ENCODE data around the gene CHRNA1. TPM values are rescaled to one million over a fixed set of nuclear protein-coding genes. Genes with fewer than 3 reads are reported as not detected.
A peak's percentile ranks its signal among the peaks of the same experiment; 100 is the strongest.

Gene CHRNA1
- polyA plus RNA-seq, 4 donors = 0.27 to 0.64 TPM; not detected in 2

DNA sequence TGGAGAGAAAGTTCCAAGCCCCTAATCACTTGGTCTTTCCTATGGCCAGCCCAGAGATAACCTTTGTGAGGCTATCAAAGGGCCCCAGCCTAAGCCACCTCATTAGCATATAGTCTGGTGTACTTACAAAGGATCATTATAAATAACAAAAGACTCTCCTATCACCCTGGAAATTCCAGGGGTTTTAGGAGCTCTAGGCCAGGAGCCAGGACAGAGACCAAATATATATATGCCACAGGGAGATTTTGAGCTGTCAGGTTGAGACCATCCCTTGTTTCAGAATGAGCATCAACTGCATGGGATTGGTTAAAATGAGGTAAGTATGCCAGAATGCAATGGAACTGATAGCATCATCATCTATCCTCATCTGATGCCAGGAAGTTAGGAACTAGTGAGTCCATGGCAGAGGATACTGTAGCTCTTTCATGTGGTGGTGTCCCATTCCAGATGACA lies 32.1 kb upstream of the CHRNA1 start:
- H3K9me3 ChIP-seq (ENCODE audit: control insufficient read depth in 2 of 2, insufficient read depth in 1 of 2, low read depth in 1 of 2, low read length in 1 of 2) = no peaks in the 10 kb centered on the region
- H3K27me3 ChIP-seq (ENCODE audit: control insufficient read depth in 3 of 3, insufficient read depth in 3 of 3, low read length in 3 of 3) = no peaks in the 10 kb centered on the region
- H3K4me3 ChIP-seq (ENCODE audit: low read depth in 1 of 3, low read length in 3 of 3) = no peak overlapping the region
- H3K4me1 ChIP-seq (ENCODE audit: control insufficient read depth in 3 of 3, insufficient read depth in 2 of 3, low read depth in 1 of 3, low read length in 2 of 3) = no peaks in the 10 kb centered on the region
- FAIRE-seq (no peak), DNase-seq (no peak)
- no peak overlapping the region for H3K27ac ChIP-seq (ENCODE audit: low read depth in 1 of 3, low read length in 2 of 3)
- no peaks in the 10 kb centered on the region for H3K36me3 ChIP-seq (ENCODE audit: control insufficient read depth in 3 of 3, insufficient read depth in 2 of 3, low read depth in 1 of 3, low read length in 3 of 3)

DNA sequence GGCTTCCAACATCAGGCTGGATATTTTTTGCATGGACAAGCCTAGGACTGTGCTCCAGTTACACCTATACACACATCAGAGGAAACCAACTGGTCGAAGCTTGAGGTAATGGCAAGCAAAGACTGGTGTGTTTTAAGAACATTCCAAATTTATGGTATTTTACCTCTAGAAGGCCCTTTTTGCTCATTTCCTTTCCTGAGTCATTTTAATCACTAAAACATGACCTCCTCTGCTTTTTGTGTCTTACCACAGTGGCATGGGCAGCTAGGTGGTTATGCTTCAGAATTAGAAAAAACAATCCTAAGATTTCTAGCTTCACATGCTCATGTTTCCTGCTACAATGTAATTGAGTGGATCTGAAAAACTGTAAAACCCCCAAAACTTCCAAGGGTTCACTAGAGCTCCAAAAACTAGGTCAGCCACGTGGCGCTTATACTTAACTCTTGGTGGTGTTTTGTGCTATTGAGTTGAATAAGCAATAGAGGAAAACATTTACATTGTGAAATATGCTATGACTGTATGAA lies 30.6 kb upstream of the CHRNA1 start:
- DNase-seq = no peak
- WGBS, 3 donors = 68 to 82% (median 78%) methylated on average over 3 of the region's 3 CpGs
- FAIRE-seq = no peak

DNA sequence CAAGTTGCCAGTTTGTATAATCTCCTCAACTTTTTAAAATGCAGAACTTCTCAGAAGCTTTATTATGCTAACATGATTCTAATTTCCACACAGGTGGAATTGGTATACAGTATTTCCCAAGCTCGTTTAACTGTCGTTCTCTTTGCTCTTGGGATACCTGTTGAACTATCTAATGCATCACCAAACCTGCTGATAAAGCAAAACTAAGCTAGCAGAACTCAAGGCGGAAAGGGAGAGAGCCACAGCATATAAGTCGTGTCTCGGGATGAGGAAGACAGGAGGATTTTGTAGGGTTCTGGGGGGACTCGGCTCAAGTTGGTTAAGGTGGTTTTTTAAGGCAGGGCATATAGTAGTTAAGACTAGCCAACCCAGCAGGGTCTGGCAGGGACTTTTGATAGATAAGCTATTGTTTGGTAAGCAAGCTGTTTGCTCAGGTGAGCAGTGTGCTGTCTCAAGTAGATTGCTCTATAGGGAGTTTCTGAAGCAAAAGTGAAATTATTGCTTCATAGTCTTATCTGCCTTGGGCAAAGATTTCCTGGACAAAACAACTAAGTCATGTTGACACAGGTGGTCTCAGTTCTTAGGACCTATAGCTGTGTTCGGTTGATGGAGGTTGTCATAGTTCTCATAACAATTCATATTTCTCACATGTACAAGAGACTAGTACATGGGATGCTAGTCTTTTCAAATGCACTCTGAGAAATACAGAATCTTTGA lies 28.2 kb upstream of the CHRNA1 start:
- no peaks in the 10 kb centered on the region for H3K9me3 ChIP-seq (ENCODE audit: control insufficient read depth in 2 of 2, insufficient read depth in 1 of 2, low read depth in 1 of 2, low read length in 1 of 2)
- H3K27me3 ChIP-seq (ENCODE audit: control insufficient read depth in 3 of 3, insufficient read depth in 3 of 3, low read length in 3 of 3) = no peaks in the 10 kb centered on the region
- 32 to 60% (median 48%) methylated on average over 7 of the region's 7 CpGs for WGBS, 3 donors
- H3K36me3 ChIP-seq (ENCODE audit: control insufficient read depth in 3 of 3, insufficient read depth in 2 of 3, low read depth in 1 of 3, low read length in 3 of 3) = no peaks in the 10 kb centered on the region
- H3K4me1 ChIP-seq (ENCODE audit: control insufficient read depth in 3 of 3, insufficient read depth in 2 of 3, low read depth in 1 of 3, low read length in 2 of 3) = no peaks in the 10 kb centered on the region
- H3K27ac ChIP-seq (ENCODE audit: low read depth in 1 of 3, low read length in 2 of 3) = no peak overlapping the region
- no peak overlapping the region for H3K4me3 ChIP-seq (ENCODE audit: low read depth in 1 of 3, low read length in 3 of 3)
- DNase-seq (peak in 1 of 2 donors; percentile 26), FAIRE-seq (no peak)

More for the DNA sequence above, 30.6 kb upstream of the CHRNA1 start:
- no peaks in the 10 kb centered on the region for H3K9me3 ChIP-seq (ENCODE audit: control insufficient read depth in 2 of 2, insufficient read depth in 1 of 2, low read depth in 1 of 2, low read length in 1 of 2)
- H3K4me1 ChIP-seq (ENCODE audit: control insufficient read depth in 3 of 3, insufficient read depth in 2 of 3, low read depth in 1 of 3, low read length in 2 of 3) = no peaks in the 10 kb centered on the region
- H3K36me3 ChIP-seq (ENCODE audit: control insufficient read depth in 3 of 3, insufficient read depth in 2 of 3, low read depth in 1 of 3, low read length in 3 of 3) = no peaks in the 10 kb centered on the region
- no peaks in the 10 kb centered on the region for H3K27me3 ChIP-seq (ENCODE audit: control insufficient read depth in 3 of 3, insufficient read depth in 3 of 3, low read length in 3 of 3)
- H3K4me3 ChIP-seq (ENCODE audit: low read depth in 1 of 3, low read length in 3 of 3) = no peak overlapping the region
- no peak overlapping the region for H3K27ac ChIP-seq (ENCODE audit: low read depth in 1 of 3, low read length in 2 of 3)

- Histone ChIP-seq H3K9me3 (ENCODE audit: control insufficient read depth in 2 of 2, insufficient read depth in 1 of 2, low read depth in 1 of 2, low read length in 1 of 2) (no peaks in the 10 kb centered on the region), H3K4me1 (ENCODE audit: control insufficient read depth in 3 of 3, insufficient read depth in 2 of 3, low read depth in 1 of 3, low read length in 2 of 3) (no peaks in the 10 kb centered on the region), H3K4me3 (ENCODE audit: low read depth in 1 of 3, low read length in 3 of 3) (no peak overlapping the region), H3K27me3 (ENCODE audit: control insufficient read depth in 3 of 3, insufficient read depth in 3 of 3, low read length in 3 of 3) (no peaks in the 10 kb centered on the region), H3K36me3 (ENCODE audit: control insufficient read depth in 3 of 3, insufficient read depth in 2 of 3, low read depth in 1 of 3, low read length in 3 of 3) (no peaks in the 10 kb centered on the region), H3K27ac (ENCODE audit: low read depth in 1 of 3, low read length in 2 of 3) (no peak overlapping the region)
- FAIRE-seq (no peak), DNase-seq (no peak)
- WGBS, 3 donors = 74 to 83% (median 81%) methylated on average over 7 of the region's 7 CpGs
These were observed 27.5 kb upstream of the CHRNA1 start for GRCh38 chr2:174791746-174792280.

DNA sequence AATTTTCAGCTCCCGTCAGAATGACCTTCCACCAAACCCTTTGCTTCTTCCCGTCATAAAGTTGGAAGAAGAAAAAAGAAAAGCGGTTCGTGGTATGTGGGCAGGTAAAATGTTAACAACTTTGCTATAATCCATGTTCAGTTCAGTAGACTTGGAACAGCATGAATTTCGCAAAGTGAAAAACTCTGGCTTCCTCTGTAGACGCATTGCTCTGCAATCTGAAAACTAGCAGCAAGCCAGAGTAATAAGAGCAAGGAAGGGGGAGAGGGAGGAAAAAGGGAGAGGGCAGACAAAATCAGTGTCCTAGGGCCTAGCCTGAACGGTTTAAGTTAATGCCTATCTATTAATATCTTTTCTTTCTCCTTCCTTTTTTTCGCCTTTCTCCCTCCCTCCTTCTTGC lies 26.7 kb upstream of the CHRNA1 start:
- H3K9me3 ChIP-seq (ENCODE audit: control insufficient read depth in 2 of 2, insufficient read depth in 1 of 2, low read depth in 1 of 2, low read length in 1 of 2) = no peaks in the 10 kb centered on the region
- H3K36me3 ChIP-seq (ENCODE audit: control insufficient read depth in 3 of 3, insufficient read depth in 2 of 3, low read depth in 1 of 3, low read length in 3 of 3) = no peaks in the 10 kb centered on the region
- DNase-seq (no peak), FAIRE-seq (no peak)
- H3K27me3 ChIP-seq (ENCODE audit: control insufficient read depth in 3 of 3, insufficient read depth in 3 of 3, low read length in 3 of 3) = no peaks in the 10 kb centered on the region
- H3K4me1 ChIP-seq (ENCODE audit: control insufficient read depth in 3 of 3, insufficient read depth in 2 of 3, low read depth in 1 of 3, low read length in 2 of 3) = no peaks in the 10 kb centered on the region
- H3K27ac ChIP-seq (ENCODE audit: low read depth in 1 of 3, low read length in 2 of 3) = no peak overlapping the region
- WGBS, 3 donors = 83 to 91% (median 84%) methylated on average over 8 of the region's 8 CpGs
- no peak overlapping the region for H3K4me3 ChIP-seq (ENCODE audit: low read depth in 1 of 3, low read length in 3 of 3)

- FAIRE-seq (no peak), DNase-seq (no peak)
- Histone ChIP-seq H3K4me3 (ENCODE audit: low read depth in 1 of 3, low read length in 3 of 3) (no peak overlapping the region), H3K4me1 (ENCODE audit: control insufficient read depth in 3 of 3, insufficient read depth in 2 of 3, low read depth in 1 of 3, low read length in 2 of 3) (no peaks in the 10 kb centered on the region), H3K9me3 (ENCODE audit: control insufficient read depth in 2 of 2, insufficient read depth in 1 of 2, low read depth in 1 of 2, low read length in 1 of 2) (no peaks in the 10 kb centered on the region), H3K27ac (ENCODE audit: low read depth in 1 of 3, low read length in 2 of 3) (no peak overlapping the region), H3K27me3 (ENCODE audit: control insufficient read depth in 3 of 3, insufficient read depth in 3 of 3, low read length in 3 of 3) (peaks cover 0 to 3% (median 0%) of the 10 kb centered on the region in 3 donors), H3K36me3 (ENCODE audit: control insufficient read depth in 3 of 3, insufficient read depth in 2 of 3, low read depth in 1 of 3, low read length in 3 of 3) (no peaks in the 10 kb centered on the region)
- WGBS, 3 donors = 87 to 88% (median 88%) methylated on average over 16 of the region's 16 CpGs
These were observed 24.7 kb upstream of the CHRNA1 start for GRCh38 chr2:174789001-174789400.

DNA sequence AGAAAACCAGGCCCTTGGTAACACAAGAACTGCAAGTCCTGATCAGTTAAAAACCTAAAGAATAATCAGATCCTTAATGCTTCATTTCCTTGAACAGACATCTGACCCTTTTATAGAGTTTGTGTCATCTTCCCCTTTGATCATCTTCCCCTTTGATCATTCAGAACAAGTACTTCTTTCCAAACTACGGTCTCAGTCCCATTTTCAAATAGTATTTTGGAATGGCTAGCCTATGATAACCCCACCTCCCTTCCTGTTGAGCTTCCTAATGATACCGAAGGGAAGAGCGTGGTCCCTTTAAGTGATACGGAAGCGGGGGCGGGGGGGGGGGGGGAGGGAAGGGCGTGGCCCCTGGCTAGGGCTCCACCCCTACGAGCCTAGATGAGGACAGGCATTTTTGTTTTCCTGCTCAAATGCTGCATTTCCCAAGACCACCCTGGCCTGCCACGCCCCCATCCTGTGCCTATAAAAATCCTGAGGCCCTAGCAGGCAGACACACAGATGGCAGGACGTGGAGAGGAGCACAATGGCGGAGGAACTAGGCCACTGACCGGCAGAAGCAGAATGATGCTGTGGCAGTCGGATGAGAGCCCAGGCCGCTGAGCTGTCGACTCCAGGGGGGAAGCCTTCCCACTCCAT lies 24.1 kb upstream of the CHRNA1 start:
- 56 to 70% (median 67%) methylated on average over 10 to 14 of the region's 15 CpGs for WGBS, 3 donors
- Histone ChIP-seq H3K4me1 (ENCODE audit: control insufficient read depth in 3 of 3, insufficient read depth in 2 of 3, low read depth in 1 of 3, low read length in 2 of 3) (no peaks in the 10 kb centered on the region), H3K4me3 (ENCODE audit: low read depth in 1 of 3, low read length in 3 of 3) (no peak overlapping the region), H3K36me3 (ENCODE audit: control insufficient read depth in 3 of 3, insufficient read depth in 2 of 3, low read depth in 1 of 3, low read length in 3 of 3) (no peaks in the 10 kb centered on the region), H3K27me3 (ENCODE audit: control insufficient read depth in 3 of 3, insufficient read depth in 3 of 3, low read length in 3 of 3) (peaks cover 0 to 3% (median 0%) of the 10 kb centered on the region in 3 donors), H3K9me3 (ENCODE audit: control insufficient read depth in 2 of 2, insufficient read depth in 1 of 2, low read depth in 1 of 2, low read length in 1 of 2) (no peaks in the 10 kb centered on the region), H3K27ac (ENCODE audit: low read depth in 1 of 3, low read length in 2 of 3) (no peak overlapping the region)
- DNase-seq = no peak
- FAIRE-seq = no peak

DNA sequence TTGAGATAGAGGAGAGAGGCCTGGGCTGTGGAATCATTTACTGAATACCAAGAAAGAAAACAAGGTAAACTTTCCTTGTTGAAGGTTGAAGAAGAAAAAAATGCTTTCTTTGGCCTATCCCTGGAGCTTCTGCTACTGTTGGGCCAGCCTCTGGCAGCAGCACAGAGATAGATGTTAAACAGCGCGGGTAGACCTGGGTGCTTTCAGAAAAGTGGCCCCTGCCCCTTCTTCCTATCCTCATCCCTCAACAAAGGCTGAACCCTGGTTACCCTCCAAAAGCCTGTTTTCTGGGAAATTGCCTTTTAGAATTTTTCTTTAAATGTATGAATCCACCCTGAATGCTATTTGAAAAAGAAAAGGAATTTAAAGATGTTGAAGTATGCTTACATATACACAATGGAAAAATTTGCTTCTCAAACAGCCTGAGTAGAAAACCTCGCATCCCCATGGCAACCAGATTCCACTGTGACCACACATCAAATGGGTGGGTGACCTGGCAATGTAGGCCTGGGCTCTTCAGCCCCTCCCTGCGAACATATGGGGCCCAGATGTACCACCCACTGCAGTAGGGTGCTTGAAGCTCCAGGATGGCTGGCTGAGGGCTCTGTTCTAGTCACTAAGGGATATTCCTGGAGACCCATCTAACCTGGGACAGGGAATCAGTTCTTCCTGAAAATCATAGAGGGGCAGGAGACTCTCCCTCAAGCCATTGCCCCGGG lies 23.4 kb upstream of the CHRNA1 start:
- H3K27me3 ChIP-seq (ENCODE audit: control insufficient read depth in 3 of 3, insufficient read depth in 3 of 3, low read length in 3 of 3) = peaks cover 0 to 3% (median 0%) of the 10 kb centered on the region in 3 donors
- no peaks in the 10 kb centered on the region for H3K36me3 ChIP-seq (ENCODE audit: control insufficient read depth in 3 of 3, insufficient read depth in 2 of 3, low read depth in 1 of 3, low read length in 3 of 3)
- no peak overlapping the region for H3K4me3 ChIP-seq (ENCODE audit: low read depth in 1 of 3, low read length in 3 of 3)
- no peak for FAIRE-seq
- H3K27ac ChIP-seq (ENCODE audit: low read depth in 1 of 3, low read length in 2 of 3) = peak overlapping the region in 1 of 3 donors; percentile 15
- H3K9me3 ChIP-seq (ENCODE audit: control insufficient read depth in 2 of 2, insufficient read depth in 1 of 2, low read depth in 1 of 2, low read length in 1 of 2) = no peaks in the 10 kb centered on the region
- no peak for DNase-seq
- WGBS, 3 donors = 75 to 86% (median 83%) methylated on average over 5 of the region's 5 CpGs
- H3K4me1 ChIP-seq (ENCODE audit: control insufficient read depth in 3 of 3, insufficient read depth in 2 of 3, low read depth in 1 of 3, low read length in 2 of 3) = no peaks in the 10 kb centered on the region

Data from small intestine (tissue), 7 donors.